ENCODE results near the gene PPP1R10.

- TF ChIP-seq CTCF (IDR thresholded peaks at IDR 0.05) (no peak), ZFX (IDR thresholded peaks at IDR 0.05; ENCODE audit: borderline replicate concordance) (no peak)
Observed at GRCh38 chr6:30560930-30561329, 56.1 kb downstream of the PPP1R10 start.

All from 22Rv1 (cell line).